Putamen (tissue), 1 donor: ENCODE data around the gene TMEM176B.
A peak's percentile ranks its signal among the peaks of the same experiment; 100 is the strongest.

Experiments used
- DNase-seq: peaks from one replicate; pipeline ENCODE4 v3.0.0-alpha.2; 2016; ENCODE audit warnings: low spot score

TMEM176B gene

GRCh38 chr7:150799741-150800580 lies at the start of gene TMEM176B:
TMEM176B (minus strand) TSS chr7:150800364; CDS start chr7:150796569, 3,795 bp downstream.
- no peak for DNase-seq

GRCh38 chr7:150849204-150849775 lies 49.1 kb upstream of the TMEM176B start:
- DNase-seq = no peak

GRCh38 chr7:150848561-150849115 lies 48.5 kb upstream of the TMEM176B start:
- no peak for DNase-seq

GRCh38 chr7:150848111-150848510 lies 47.9 kb upstream of the TMEM176B start:
- no peak for DNase-seq

- no peak for DNase-seq
Measured at GRCh38 chr7:150847536-150847935, 47.4 kb upstream of the TMEM176B start.

- DNase-seq = no peak
Measured at GRCh38 chr7:150846291-150847115, 46.3 kb upstream of the TMEM176B start.

GRCh38 chr7:150845421-150845861 lies 45.3 kb upstream of the TMEM176B start:
- DNase-seq = peak; percentile 5

- no peak for DNase-seq
Measured at GRCh38 chr7:150842716-150843115, 42.6 kb upstream of the TMEM176B start.

GRCh38 chr7:150842018-150842417 lies 41.9 kb upstream of the TMEM176B start:
- no peak for DNase-seq

- no peak for DNase-seq
Measured at GRCh38 chr7:150838965-150839650, 38.9 kb upstream of the TMEM176B start.

GRCh38 chr7:150835702-150836280 lies 35.6 kb upstream of the TMEM176B start:
- DNase-seq = no peak

- DNase-seq = no peak
Measured at GRCh38 chr7:150835019-150835418, 34.9 kb upstream of the TMEM176B start.

GRCh38 chr7:150831851-150832250 lies 31.7 kb upstream of the TMEM176B start:
- no peak for DNase-seq

- no peak for DNase-seq
Measured at GRCh38 chr7:150830937-150831336, 30.8 kb upstream of the TMEM176B start.

GRCh38 chr7:150829426-150829825 lies 29.3 kb upstream of the TMEM176B start:
- no peak for DNase-seq

- no peak for DNase-seq
Measured at GRCh38 chr7:150828384-150828783, 28.2 kb upstream of the TMEM176B start.

- DNase-seq = no peak
Measured at GRCh38 chr7:150826061-150826849, 26.1 kb upstream of the TMEM176B start.

GRCh38 chr7:150824379-150825177 lies 24.4 kb upstream of the TMEM176B start:
- DNase-seq = no peak

- DNase-seq = no peak
Measured at GRCh38 chr7:150823484-150824126, 23.4 kb upstream of the TMEM176B start.
